ENCODE measurements around the gene ARHGAP45. TPM values are rescaled to one million over a fixed set of nuclear protein-coding genes. Genes with fewer than 3 reads are reported as not detected.

Gene ARHGAP45
- total and polyA plus RNA-seq, 8 donors: 5.1 to 21.6 (median 11.2) TPM

GRCh38 chr19:1025960-1026782 is 40.8 kb upstream of the ARHGAP45 start, which contains the start of gene CNN2:
Gene CNN2, plus strand, starts transcription at chr19:1026608. Its CDS starts 54 bp downstream, at chr19:1026662.
- ATAC-seq (peak; percentile 71 to 81 (median 75)), DNase-seq (peak; percentile 75 to 90 (median 81)), FAIRE-seq (no peak)
- Histone ChIP-seq H3K4me3 (peak within 1 kb of the TSS; percentile 52 to 85 (median 76)), H3K27ac (peak within 1 kb of the TSS; percentile 68 to 94 (median 82)), H3K4me1 (no peaks in the 10 kb centered on the region), H3K9me3 (no peaks in the 10 kb centered on the region), H3K36me3 (no peaks in the 10 kb centered on the region), H3K27me3 (no peaks in the 10 kb centered on the region)
- no peak for TF ChIP-seq CTCF (IDR thresholded peaks at IDR 0.05)
- intact Hi-C loops (cut with DNase I): no loop called here
- 5 to 9% methylated on average over 36 to 63 of the region's 63 CpGs for WGBS, 2 donors

- 3% methylated on average over 35 to 36 of the region's 36 CpGs for WGBS, 2 donors
- intact Hi-C loops (cut with DNase I): no loop called here
- H3K4me1 ChIP-seq: no peaks in the 10 kb centered on the region
- peak overlapping the region; percentile 68 to 94 (median 82) for H3K27ac ChIP-seq
- DNase-seq: peak in 3 of 6 donors; percentile 40 to 67 (median 54)
- H3K4me3 ChIP-seq: peak overlapping the region; percentile 52 to 85 (median 76)
- ATAC-seq: peak; percentile 4 to 20 (median 14)
- H3K9me3 ChIP-seq: no peaks in the 10 kb centered on the region
- FAIRE-seq: no peak
- no peaks in the 10 kb centered on the region for H3K27me3 ChIP-seq
- no peak for TF ChIP-seq CTCF (IDR thresholded peaks at IDR 0.05)
- peaks cover 0 to 1% (median 0%) of the 10 kb centered on the region in 3 donors for H3K36me3 ChIP-seq
Measured at GRCh38 chr19:1026783-1027649, 40.0 kb upstream of the ARHGAP45 start.

GRCh38 chr19:1027650-1028061 is 39.3 kb upstream of the ARHGAP45 start:
- FAIRE-seq (no peak), ATAC-seq (peak; percentile 10 to 28 (median 20)), DNase-seq (peak in 3 of 6 donors; percentile 40 to 81 (median 58))
- Histone ChIP-seq H3K27me3 (no peaks in the 10 kb centered on the region), H3K4me1 (no peaks in the 10 kb centered on the region), H3K27ac (peak overlapping the region; percentile 47 to 94 (median 82)), H3K36me3 (peaks cover 0 to 8% (median 0%) of the 10 kb centered on the region in 3 donors), H3K9me3 (no peaks in the 10 kb centered on the region), H3K4me3 (peak overlapping the region; percentile 52 to 85 (median 76))
- intact Hi-C loops (cut with DNase I): no loop called here
- TF ChIP-seq CTCF (IDR thresholded peaks at IDR 0.05): no peak
- 6% methylated on average over 15 to 16 of the region's 16 CpGs for WGBS, 2 donors

GRCh38 chr19:1028062-1028926 is 38.7 kb upstream of the ARHGAP45 start:
- ATAC-seq (peak; percentile 75 to 79 (median 78)), DNase-seq (peak; percentile 71 to 89 (median 80)), FAIRE-seq (no peak)
- no peak for TF ChIP-seq CTCF (IDR thresholded peaks at IDR 0.05)
- WGBS, 2 donors: 2 to 3% methylated on average over 50 to 58 of the region's 58 CpGs
- Histone ChIP-seq H3K27me3 (no peaks in the 10 kb centered on the region), H3K4me1 (no peaks in the 10 kb centered on the region), H3K4me3 (peak overlapping the region; percentile 52 to 85 (median 76)), H3K9me3 (no peaks in the 10 kb centered on the region), H3K27ac (peak overlapping the region; percentile 47 to 94 (median 82)), H3K36me3 (peaks cover 0 to 13% (median 0%) of the 10 kb centered on the region in 3 donors)
- intact Hi-C loops (cut with DNase I): no loop called here
